Measurements from ENCODE around the gene COL3A1. TPM values are rescaled to one million over a fixed set of nuclear protein-coding genes. Genes with fewer than 3 reads are reported as not detected.

The COL3A1 gene
- total and polyA plus RNA-seq, 2 of the 13 experiments (the other 11 are each of a cell fraction or from before 2014, with no cell fraction given) = 0.04 TPM; not detected in 1

- TF ChIP-seq ZNF382 (CRISPR knock-in tag; IDR thresholded peaks at IDR 0.05; ENCODE audit: borderline replicate concordance) (no peak), ATF6 (CRISPR knock-in tag; conservative IDR thresholded peaks at IDR 0.05) (no peak), NCOA2 (CRISPR knock-in tag; IDR thresholded peaks at IDR 0.05) (peak; percentile 99), EEA1 (CRISPR knock-in tag; IDR thresholded peaks at IDR 0.05; ENCODE audit: borderline replicate concordance) (no peak), ZNF260 (CRISPR knock-in tag; IDR thresholded peaks at IDR 0.05; ENCODE audit: borderline replicate concordance, low read depth) (no peak), SMAD3 (CRISPR knock-in tag; IDR thresholded peaks at IDR 0.05) (peak; percentile 81; the same call in 1 of the 2 replicates), SMARCC2 (IDR thresholded peaks at IDR 0.05) (0 out of 2 replicates have a peak, but pooled peaks have one; percentile 73), SNRNP70 (IDR thresholded peaks at IDR 0.05; ENCODE audit: low read depth, low read length) (no peak), KLF9 (CRISPR knock-in tag; IDR thresholded peaks at IDR 0.05; ENCODE audit: low read depth) (no peak), HOXD1 (CRISPR knock-in tag; IDR thresholded peaks at IDR 0.05) (peak; percentile 82; the same call in 1 of the 2 replicates), ZNF253 (CRISPR knock-in tag; IDR thresholded peaks at IDR 0.05; ENCODE audit: borderline replicate concordance) (no peak), MTF2 (CRISPR knock-in tag; IDR thresholded peaks at IDR 0.05; ENCODE audit: borderline replicate concordance) (no peak), ZSCAN9 (CRISPR knock-in tag; IDR thresholded peaks at IDR 0.05; ENCODE audit: borderline replicate concordance) (peak; percentile 82; the same call in 1 of the 2 replicates)
- TF ChIP-seq, protein P1, sequence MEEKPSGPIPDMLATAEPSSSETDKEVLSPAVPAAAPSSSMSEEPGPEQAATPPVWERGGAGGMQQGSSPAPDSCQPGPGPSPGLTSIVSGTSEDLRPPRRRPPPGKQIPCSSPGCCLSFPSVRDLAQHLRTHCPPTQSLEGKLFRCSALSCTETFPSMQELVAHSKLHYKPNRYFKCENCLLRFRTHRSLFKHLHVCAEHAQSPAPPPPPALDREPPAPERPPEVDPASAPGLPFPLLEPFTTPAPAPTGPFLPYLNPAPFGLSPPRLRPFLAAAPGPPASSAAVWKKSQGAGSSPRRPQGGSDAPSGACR (CRISPR knock-in tag; IDR thresholded peaks at IDR 0.05) = 0 out of 2 replicates have a peak, but pooled peaks have one; percentile 30
- TF ChIP-seq, protein P2, sequence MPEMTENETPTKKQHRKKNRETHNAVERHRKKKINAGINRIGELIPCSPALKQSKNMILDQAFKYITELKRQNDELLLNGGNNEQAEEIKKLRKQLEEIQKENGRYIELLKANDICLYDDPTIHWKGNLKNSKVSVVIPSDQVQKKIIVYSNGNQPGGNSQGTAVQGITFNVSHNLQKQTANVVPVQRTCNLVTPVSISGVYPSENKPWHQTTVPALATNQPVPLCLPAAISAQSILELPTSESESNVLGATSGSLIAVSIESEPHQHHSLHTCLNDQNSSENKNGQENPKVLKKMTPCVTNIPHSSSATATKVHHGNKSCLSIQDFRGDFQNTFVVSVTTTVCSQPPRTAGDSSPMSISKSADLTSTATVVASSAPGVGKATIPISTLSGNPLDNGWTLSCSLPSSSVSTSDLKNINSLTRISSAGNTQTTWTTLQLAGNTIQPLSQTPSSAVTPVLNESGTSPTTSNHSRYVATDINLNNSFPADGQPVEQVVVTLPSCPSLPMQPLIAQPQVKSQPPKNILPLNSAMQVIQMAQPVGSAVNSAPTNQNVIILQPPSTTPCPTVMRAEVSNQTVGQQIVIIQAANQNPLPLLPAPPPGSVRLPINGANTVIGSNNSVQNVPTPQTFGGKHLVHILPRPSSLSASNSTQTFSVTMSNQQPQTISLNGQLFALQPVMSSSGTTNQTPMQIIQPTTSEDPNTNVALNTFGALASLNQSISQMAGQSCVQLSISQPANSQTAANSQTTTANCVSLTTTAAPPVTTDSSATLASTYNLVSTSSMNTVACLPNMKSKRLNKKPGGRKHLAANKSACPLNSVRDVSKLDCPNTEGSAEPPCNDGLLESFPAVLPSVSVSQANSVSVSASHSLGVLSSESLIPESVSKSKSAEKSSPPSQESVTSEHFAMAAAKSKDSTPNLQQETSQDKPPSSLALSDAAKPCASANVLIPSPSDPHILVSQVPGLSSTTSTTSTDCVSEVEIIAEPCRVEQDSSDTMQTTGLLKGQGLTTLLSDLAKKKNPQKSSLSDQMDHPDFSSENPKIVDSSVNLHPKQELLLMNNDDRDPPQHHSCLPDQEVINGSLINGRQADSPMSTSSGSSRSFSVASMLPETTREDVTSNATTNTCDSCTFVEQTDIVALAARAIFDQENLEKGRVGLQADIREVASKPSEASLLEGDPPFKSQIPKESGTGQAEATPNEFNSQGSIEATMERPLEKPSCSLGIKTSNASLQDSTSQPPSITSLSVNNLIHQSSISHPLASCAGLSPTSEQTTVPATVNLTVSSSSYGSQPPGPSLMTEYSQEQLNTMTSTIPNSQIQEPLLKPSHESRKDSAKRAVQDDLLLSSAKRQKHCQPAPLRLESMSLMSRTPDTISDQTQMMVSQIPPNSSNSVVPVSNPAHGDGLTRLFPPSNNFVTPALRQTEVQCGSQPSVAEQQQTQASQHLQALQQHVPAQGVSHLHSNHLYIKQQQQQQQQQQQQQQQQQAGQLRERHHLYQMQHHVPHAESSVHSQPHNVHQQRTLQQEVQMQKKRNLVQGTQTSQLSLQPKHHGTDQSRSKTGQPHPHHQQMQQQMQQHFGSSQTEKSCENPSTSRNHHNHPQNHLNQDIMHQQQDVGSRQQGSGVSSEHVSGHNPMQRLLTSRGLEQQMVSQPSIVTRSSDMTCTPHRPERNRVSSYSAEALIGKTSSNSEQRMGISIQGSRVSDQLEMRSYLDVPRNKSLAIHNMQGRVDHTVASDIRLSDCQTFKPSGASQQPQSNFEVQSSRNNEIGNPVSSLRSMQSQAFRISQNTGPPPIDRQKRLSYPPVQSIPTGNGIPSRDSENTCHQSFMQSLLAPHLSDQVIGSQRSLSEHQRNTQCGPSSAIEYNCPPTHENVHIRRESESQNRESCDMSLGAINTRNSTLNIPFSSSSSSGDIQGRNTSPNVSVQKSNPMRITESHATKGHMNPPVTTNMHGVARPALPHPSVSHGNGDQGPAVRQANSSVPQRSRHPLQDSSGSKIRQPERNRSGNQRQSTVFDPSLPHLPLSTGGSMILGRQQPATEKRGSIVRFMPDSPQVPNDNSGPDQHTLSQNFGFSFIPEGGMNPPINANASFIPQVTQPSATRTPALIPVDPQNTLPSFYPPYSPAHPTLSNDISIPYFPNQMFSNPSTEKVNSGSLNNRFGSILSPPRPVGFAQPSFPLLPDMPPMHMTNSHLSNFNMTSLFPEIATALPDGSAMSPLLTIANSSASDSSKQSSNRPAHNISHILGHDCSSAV (CRISPR knock-in tag; IDR thresholded peaks at IDR 0.05; ENCODE audit: borderline replicate concordance) = no peak
- TF ChIP-seq, protein P3, sequence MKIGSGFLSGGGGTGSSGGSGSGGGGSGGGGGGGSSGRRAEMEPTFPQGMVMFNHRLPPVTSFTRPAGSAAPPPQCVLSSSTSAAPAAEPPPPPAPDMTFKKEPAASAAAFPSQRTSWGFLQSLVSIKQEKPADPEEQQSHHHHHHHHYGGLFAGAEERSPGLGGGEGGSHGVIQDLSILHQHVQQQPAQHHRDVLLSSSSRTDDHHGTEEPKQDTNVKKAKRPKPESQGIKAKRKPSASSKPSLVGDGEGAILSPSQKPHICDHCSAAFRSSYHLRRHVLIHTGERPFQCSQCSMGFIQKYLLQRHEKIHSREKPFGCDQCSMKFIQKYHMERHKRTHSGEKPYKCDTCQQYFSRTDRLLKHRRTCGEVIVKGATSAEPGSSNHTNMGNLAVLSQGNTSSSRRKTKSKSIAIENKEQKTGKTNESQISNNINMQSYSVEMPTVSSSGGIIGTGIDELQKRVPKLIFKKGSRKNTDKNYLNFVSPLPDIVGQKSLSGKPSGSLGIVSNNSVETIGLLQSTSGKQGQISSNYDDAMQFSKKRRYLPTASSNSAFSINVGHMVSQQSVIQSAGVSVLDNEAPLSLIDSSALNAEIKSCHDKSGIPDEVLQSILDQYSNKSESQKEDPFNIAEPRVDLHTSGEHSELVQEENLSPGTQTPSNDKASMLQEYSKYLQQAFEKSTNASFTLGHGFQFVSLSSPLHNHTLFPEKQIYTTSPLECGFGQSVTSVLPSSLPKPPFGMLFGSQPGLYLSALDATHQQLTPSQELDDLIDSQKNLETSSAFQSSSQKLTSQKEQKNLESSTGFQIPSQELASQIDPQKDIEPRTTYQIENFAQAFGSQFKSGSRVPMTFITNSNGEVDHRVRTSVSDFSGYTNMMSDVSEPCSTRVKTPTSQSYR (CRISPR knock-in tag; IDR thresholded peaks at IDR 0.05; ENCODE audit: borderline replicate concordance) = peak; percentile 81
Observed at GRCh38 chr2:189050165-189050712, 76.1 kb downstream of the COL3A1 start (continued).
